Measurements from ENCODE around the gene GLRB. TPM values are rescaled to one million over a fixed set of nuclear protein-coding genes. Genes with fewer than 3 reads are reported as not detected.
A peak's percentile ranks its signal among the peaks of the same experiment; 100 is the strongest.
"Not testable (repeated sequence)": the region's sequence is repeated elsewhere in the genome, so short reads cannot be mapped to it uniquely, and the experiment has no call there.

GLRB gene
- total RNA-seq, 1 experiment from 2014 or later, result 1.8 TPM

- no peaks in the 10 kb centered on the region for H3K36me3 ChIP-seq (ENCODE audit: control insufficient read depth, insufficient read depth, low read length)
- H3K4me1 ChIP-seq (ENCODE audit: control insufficient read depth, insufficient read depth, low read length), result no peaks in the 10 kb centered on the region
- peak; percentile 26; the same call in 1 of the 2 replicates for TF ChIP-seq CTCF (IDR thresholded peaks at IDR 0.05)
- no peak for TF ChIP-seq REST (IDR thresholded peaks at IDR 0.05; ENCODE audit: insufficient read depth in 1 of 2, low read depth in 2 of 2, low read length in 1 of 2)
- no peak for TF ChIP-seq TCF7L2 (IDR thresholded peaks at IDR 0.05; ENCODE audit: low read depth, low read length)
- in situ Hi-C loops (cut with HindIII; ENCODE audit: low pct_unique_long_range_greater_than_20kb, low sequenced_read_pairs), result no loop called here
- H3K27ac ChIP-seq (ENCODE audit: low read length), result no peak overlapping the region
- H3K9me3 ChIP-seq (ENCODE audit: control insufficient read depth, insufficient read depth, low read depth, low read length), result no peaks in the 10 kb centered on the region
- intact Hi-C loops (cut with micrococcal nuclease; ENCODE audit: unreplicated experiment), result no loop called here
- no peak overlapping the region for H3K4me3 ChIP-seq (ENCODE audit: low read depth in 2 of 2, low read length in 2 of 2)
- ATAC-seq, result no peak
- no peak for DNase-seq (ENCODE audit: low read depth, low spot score)
- no peaks in the 10 kb centered on the region for H3K27me3 ChIP-seq (ENCODE audit: control insufficient read depth, insufficient read depth, low read length)
- no TSS peak for BruUV-seq (replicated peaks)
- POLR2A ChIA-PET, result no interaction called here
- CTCF ChIA-PET, result no interaction called here
These were observed 96.1 kb downstream of the GLRB start for GRCh38 chr4:157172011-157172410.

- H3K27me3 ChIP-seq (ENCODE audit: control insufficient read depth, insufficient read depth, low read length); ATAC-seq; BruUV-seq (replicated peaks): not testable (repeated sequence)
These were observed 104.3 kb downstream of the GLRB start for GRCh38 chr4:157180268-157180667.

GRCh38 chr4:157184300-157184699 is 108.3 kb downstream of the GLRB start:
- no peaks in the 10 kb centered on the region for H3K9me3 ChIP-seq (ENCODE audit: control insufficient read depth, insufficient read depth, low read depth, low read length)
- no peaks in the 10 kb centered on the region for H3K4me1 ChIP-seq (ENCODE audit: control insufficient read depth, insufficient read depth, low read length)
- ChIA-PET CTCF (no interaction called here), POLR2A (no interaction called here)
- BruUV-seq (replicated peaks), result no TSS peak
- intact Hi-C loops (cut with micrococcal nuclease; ENCODE audit: unreplicated experiment) (no loop called here), in situ Hi-C loops (cut with HindIII; ENCODE audit: low pct_unique_long_range_greater_than_20kb, low sequenced_read_pairs) (no loop called here)
- H3K36me3 ChIP-seq (ENCODE audit: control insufficient read depth, insufficient read depth, low read length), result no peaks in the 10 kb centered on the region
- no peak for ATAC-seq
- no peak for DNase-seq (ENCODE audit: low read depth, low spot score)
- TF ChIP-seq TCF7L2 (IDR thresholded peaks at IDR 0.05; ENCODE audit: low read depth, low read length) (no peak), SIN3A (IDR thresholded peaks at IDR 0.05; ENCODE audit: borderline replicate concordance, insufficient read depth, low read depth, low read length) (no peak), CTCF (IDR thresholded peaks at IDR 0.05) (no peak), POLR2AphosphoS5 (IDR thresholded peaks at IDR 0.05; ENCODE audit: low read depth, low read length) (no peak), REST (IDR thresholded peaks at IDR 0.05; ENCODE audit: insufficient read depth in 1 of 2, low read depth in 2 of 2, low read length in 1 of 2) (no peak)
- H3K27me3 ChIP-seq (ENCODE audit: control insufficient read depth, insufficient read depth, low read length), result no peaks in the 10 kb centered on the region
- H3K4me3 ChIP-seq (ENCODE audit: low read depth in 2 of 2, low read length in 2 of 2), result no peak overlapping the region
- H3K27ac ChIP-seq (ENCODE audit: low read length), result no peak overlapping the region

More at GRCh38 chr4:157180268-157180667, 104.3 kb downstream of the GLRB start:
- H3K9me3 ChIP-seq (ENCODE audit: control insufficient read depth, insufficient read depth, low read depth, low read length); H3K4me1 ChIP-seq (ENCODE audit: control insufficient read depth, insufficient read depth, low read length); in situ Hi-C loops (cut with HindIII; ENCODE audit: low pct_unique_long_range_greater_than_20kb, low sequenced_read_pairs); POLR2A ChIA-PET; intact Hi-C loops (cut with micrococcal nuclease; ENCODE audit: unreplicated experiment); H3K27ac ChIP-seq (ENCODE audit: low read length); DNase-seq (ENCODE audit: low read depth, low spot score); H3K36me3 ChIP-seq (ENCODE audit: control insufficient read depth, insufficient read depth, low read length); CTCF ChIA-PET: not testable (repeated sequence)
- H3K4me3 ChIP-seq (ENCODE audit: low read depth in 2 of 2, low read length in 2 of 2), result peak overlapping the region in 1 of 2 experiments; percentile 11; a peak in 1 of 4 replicates
